ENCODE measurements around the gene VIPR1. TPM values are rescaled to one million over a fixed set of nuclear protein-coding genes. Genes with fewer than 3 reads are reported as not detected.

VIPR1 gene
- total and polyA plus RNA-seq, 8 donors = 7.8 to 82.5 (median 11.0) TPM

DNA sequence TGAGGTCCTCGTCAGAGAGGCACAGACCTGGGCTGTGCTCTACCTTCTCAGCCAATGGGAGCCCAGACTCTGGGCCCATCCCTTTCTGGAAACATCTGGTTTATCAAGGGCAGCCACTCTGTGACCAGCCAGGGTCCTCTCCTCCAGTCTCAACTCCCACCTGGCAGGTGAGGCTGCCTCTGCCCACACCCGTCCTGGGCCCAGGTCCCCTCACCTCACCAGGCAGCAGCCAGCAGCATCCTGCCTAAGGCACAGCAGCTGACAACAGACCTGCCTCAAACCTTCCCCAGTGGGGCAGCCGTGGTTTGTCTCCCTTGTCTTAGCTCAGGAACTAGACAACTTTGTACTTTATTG is 8.7 kb upstream of the VIPR1 start:
- intact Hi-C loops (cut with DNase I) = no loop called here
- no peak for DNase-seq
- no peak overlapping the region for H3K27ac ChIP-seq
- ATAC-seq = no peak
- no peak overlapping the region for H3K4me3 ChIP-seq
- TF ChIP-seq, protein P1, sequence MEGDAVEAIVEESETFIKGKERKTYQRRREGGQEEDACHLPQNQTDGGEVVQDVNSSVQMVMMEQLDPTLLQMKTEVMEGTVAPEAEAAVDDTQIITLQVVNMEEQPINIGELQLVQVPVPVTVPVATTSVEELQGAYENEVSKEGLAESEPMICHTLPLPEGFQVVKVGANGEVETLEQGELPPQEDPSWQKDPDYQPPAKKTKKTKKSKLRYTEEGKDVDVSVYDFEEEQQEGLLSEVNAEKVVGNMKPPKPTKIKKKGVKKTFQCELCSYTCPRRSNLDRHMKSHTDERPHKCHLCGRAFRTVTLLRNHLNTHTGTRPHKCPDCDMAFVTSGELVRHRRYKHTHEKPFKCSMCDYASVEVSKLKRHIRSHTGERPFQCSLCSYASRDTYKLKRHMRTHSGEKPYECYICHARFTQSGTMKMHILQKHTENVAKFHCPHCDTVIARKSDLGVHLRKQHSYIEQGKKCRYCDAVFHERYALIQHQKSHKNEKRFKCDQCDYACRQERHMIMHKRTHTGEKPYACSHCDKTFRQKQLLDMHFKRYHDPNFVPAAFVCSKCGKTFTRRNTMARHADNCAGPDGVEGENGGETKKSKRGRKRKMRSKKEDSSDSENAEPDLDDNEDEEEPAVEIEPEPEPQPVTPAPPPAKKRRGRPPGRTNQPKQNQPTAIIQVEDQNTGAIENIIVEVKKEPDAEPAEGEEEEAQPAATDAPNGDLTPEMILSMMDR (IDR thresholded peaks at IDR 0.05) = no peak
- H3K9me3 ChIP-seq = no peaks in the 10 kb centered on the region
- peaks cover 14 to 22% of the 10 kb centered on the region in 2 donors for H3K4me1 ChIP-seq
- no peaks in the 10 kb centered on the region for H3K36me3 ChIP-seq
- H3K27me3 ChIP-seq = peaks cover 0 to under 1% of the 10 kb centered on the region in 2 donors

DNA sequence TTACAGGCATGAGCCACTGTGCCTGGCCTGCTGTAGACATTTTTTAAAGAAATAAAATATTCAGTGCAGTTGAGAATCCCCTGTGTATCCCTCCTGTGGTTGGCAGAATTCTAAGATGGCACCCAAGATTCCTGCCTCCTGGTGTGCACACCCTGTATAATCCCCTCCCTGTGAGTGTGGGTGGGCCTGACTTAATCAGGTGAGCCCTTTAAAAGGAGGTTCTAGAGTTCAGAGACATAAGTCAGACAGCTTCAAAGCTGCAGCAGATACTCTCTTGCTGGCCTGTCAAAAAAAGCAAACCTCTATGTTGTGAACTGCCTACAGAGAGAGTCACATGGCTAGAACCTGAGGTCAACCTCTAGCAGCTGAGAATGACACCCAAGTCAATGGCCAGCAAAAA is 7.0 kb upstream of the VIPR1 start:
- Histone ChIP-seq H3K4me3 (no peak overlapping the region), H3K4me1 (peaks cover 6 to 13% of the 10 kb centered on the region in 2 donors), H3K27ac (no peak overlapping the region), H3K9me3 (no peaks in the 10 kb centered on the region), H3K36me3 (no peaks in the 10 kb centered on the region), H3K27me3 (peaks cover 0 to 17% of the 10 kb centered on the region in 2 donors)
- intact Hi-C loops (cut with DNase I) = no loop called here
- DNase-seq = no peak
- no peak for ATAC-seq
- TF ChIP-seq, protein P1 (IDR thresholded peaks at IDR 0.05) = no peak

DNA sequence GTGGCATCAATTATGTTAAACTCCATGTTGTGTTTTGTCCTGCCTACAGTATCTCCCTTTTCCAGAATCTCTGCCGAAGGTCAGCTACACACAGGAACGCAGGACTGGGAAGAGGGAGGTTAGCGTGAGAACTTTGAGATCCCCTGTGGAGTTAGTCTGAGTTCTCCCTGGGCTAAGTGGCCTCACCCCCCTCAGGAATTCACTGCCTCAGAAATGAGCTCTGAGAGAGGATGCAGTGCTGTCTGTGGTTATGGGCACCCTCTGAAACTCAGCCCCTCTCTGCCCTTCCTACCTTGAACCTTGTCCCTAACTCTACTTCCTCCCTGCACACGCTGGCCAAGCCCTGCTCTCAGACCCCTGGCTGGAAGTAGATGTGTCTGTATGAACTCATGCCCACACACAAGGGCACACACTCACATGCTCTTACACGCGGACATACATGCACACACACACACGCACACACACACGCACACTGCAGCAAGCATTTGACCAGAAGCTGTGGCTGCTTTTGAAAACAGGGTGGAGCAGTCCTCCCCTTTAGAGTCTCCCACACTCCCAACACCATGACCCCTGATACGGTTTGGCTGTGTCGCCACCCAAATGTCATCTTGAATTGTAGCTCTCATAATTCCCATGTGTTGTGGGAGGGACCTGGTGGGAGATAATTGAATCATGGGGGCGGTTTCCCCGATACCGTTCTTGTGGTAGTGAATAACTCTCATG is 5.3 kb upstream of the VIPR1 start:
- intact Hi-C loops (cut with DNase I) = no loop called here
- no peaks in the 10 kb centered on the region for H3K36me3 ChIP-seq
- peaks cover 0 to 20% of the 10 kb centered on the region in 2 donors for H3K4me1 ChIP-seq
- H3K27ac ChIP-seq = no peak overlapping the region
- no peaks in the 10 kb centered on the region for H3K9me3 ChIP-seq
- H3K27me3 ChIP-seq = peaks cover 8 to 35% of the 10 kb centered on the region in 2 donors
- no peak overlapping the region for H3K4me3 ChIP-seq
- DNase-seq = peak in 1 of 4 donors; percentile 30
- TF ChIP-seq, protein P1 (IDR thresholded peaks at IDR 0.05) = no peak
- peak; percentile 55 for ATAC-seq

DNA sequence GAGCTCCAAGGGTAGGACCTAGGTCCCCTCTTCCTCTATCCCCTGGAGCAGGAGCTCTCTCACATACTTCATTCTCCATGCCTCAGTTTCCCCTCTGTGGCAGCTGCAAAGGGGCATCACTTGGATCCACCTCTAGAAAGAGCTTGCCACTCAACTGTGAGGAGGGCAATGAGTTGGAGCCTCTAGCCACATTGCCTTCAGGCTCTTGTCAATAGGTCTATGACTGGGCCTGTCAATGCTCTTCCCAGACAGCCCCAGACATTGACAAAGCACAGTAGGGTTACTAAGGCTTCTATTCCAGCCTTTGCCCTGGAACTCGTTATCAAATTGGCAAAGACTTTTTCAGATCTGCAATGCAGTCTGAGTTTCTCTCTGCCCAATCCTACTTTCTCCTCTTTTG is 4.4 kb upstream of the VIPR1 start:
- intact Hi-C loops (cut with DNase I) = no loop called here
- Histone ChIP-seq H3K4me3 (no peak overlapping the region), H3K36me3 (no peaks in the 10 kb centered on the region), H3K27ac (no peak overlapping the region), H3K9me3 (no peaks in the 10 kb centered on the region), H3K4me1 (peaks cover 0 to 22% of the 10 kb centered on the region in 2 donors), H3K27me3 (peaks cover 8 to 44% of the 10 kb centered on the region in 2 donors)
- TF ChIP-seq, protein P1 (IDR thresholded peaks at IDR 0.05) = no peak
- ATAC-seq (no peak), DNase-seq (peak in 1 of 4 donors; percentile 11)

DNA sequence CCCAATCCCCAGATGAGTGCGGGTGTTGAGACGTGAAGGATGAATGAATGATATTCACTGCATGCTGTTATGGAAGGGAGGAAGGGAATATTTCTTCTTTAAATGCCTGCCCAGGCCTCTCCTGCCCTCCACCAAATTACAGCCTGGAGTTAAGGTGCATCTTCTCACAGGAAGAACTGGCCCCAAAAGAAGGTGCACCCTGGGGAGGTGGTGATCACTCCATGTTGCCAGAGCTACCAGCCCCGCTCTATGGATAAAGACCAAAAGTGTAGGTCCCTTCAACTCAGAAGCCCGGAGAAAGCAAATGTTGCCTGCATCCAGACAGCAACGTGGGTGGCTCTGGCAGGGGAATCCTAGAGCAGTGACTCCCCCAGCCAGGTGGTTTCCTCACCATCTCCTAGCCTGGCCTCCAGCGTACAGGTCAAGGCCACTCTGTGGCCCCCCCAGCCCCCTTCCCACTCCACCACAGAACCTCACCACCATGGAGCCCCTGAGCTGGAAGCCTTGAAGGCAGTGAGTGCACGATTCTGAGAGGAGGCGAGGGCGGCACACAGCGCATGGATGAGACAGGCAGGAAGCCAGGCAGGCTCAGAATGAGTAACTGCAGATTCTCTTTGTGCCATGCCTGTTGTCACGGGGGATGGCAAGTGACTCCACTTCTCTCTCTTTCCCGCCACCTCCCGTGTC is 3.5 kb upstream of the VIPR1 start:
- H3K4me1 ChIP-seq = peaks cover 0 to 25% of the 10 kb centered on the region in 2 donors
- no peak overlapping the region for H3K4me3 ChIP-seq
- TF ChIP-seq, protein P1 (IDR thresholded peaks at IDR 0.05) = no peak
- DNase-seq = peak in 1 of 4 donors; percentile 14
- peaks cover 8 to 49% of the 10 kb centered on the region in 2 donors for H3K27me3 ChIP-seq
- intact Hi-C loops (cut with DNase I) = no loop called here
- no peaks in the 10 kb centered on the region for H3K36me3 ChIP-seq
- H3K9me3 ChIP-seq = no peaks in the 10 kb centered on the region
- no peak for ATAC-seq
- H3K27ac ChIP-seq = no peak overlapping the region

All from left lung (tissue), 10 donors.